ENCODE results near the gene TMEM9B.
A peak's percentile ranks its signal among the peaks of the same experiment; 100 is the strongest.

The TMEM9B gene

DNA sequence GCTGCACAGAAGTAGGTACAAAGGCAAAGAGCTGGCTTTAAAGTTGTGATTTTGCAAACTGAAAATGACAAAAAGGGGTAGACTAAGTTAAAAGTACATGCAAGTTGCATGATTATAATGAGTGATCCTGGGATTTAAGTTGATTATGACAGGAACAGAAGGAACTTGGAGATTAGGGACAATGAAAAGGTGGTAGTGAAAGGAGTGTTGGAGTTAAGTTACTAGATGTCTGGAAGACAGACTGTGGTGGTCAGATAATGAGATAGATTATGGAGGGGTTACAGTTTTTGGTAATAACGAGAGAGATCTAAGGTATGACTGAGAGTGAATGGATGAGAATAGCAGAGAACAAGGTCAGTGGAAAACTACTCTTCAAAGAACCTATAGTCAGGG lies 7.7 kb upstream of the TMEM9B start:
- no peak for DNase-seq (ENCODE audit: low read depth)
- no peak overlapping the region for H3K4me3 ChIP-seq (ENCODE audit: low read depth, low read length)
- TF ChIP-seq, protein P1, sequence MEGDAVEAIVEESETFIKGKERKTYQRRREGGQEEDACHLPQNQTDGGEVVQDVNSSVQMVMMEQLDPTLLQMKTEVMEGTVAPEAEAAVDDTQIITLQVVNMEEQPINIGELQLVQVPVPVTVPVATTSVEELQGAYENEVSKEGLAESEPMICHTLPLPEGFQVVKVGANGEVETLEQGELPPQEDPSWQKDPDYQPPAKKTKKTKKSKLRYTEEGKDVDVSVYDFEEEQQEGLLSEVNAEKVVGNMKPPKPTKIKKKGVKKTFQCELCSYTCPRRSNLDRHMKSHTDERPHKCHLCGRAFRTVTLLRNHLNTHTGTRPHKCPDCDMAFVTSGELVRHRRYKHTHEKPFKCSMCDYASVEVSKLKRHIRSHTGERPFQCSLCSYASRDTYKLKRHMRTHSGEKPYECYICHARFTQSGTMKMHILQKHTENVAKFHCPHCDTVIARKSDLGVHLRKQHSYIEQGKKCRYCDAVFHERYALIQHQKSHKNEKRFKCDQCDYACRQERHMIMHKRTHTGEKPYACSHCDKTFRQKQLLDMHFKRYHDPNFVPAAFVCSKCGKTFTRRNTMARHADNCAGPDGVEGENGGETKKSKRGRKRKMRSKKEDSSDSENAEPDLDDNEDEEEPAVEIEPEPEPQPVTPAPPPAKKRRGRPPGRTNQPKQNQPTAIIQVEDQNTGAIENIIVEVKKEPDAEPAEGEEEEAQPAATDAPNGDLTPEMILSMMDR (conservative IDR thresholded peaks at IDR 0.05; ENCODE audit: low read depth, low read length): no peak

DNA sequence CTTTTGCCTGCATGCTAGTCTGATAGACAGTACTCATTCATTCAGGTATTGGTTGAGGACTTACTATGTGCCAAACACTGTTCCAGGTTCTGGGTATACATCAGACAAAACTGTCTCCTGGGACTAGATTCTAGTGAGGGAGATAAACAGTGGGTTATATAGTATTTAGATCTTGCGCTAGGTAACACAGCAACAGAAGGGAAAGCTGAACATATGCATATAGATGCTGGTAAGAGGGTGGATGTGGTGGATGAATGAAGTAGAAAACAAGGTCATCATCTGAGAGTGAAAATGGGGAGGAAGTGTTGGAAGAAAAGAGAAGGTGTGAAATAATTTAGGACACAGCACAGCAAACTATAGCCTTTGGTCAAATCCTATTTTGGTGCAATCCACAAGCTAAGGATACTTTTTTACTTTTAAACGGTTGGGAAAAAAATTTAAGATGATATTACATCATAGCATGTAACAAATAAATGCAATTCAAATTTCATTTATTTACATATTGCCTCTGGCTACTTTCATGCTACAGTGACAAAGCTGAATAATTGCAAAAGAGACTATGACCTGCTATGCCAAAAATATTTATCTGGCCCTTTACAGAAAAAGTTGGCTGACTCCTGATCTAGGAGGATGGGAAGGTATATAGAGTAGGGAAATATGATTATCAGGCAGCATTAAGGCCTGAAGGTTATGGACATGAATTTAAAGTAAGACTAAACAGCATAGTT lies 7.1 kb upstream of the TMEM9B start:
- no peak for DNase-seq (ENCODE audit: low read depth)
- no peak overlapping the region for H3K4me3 ChIP-seq (ENCODE audit: low read depth, low read length)
- TF ChIP-seq, protein P1 (conservative IDR thresholded peaks at IDR 0.05; ENCODE audit: low read depth, low read length): no peak

DNA sequence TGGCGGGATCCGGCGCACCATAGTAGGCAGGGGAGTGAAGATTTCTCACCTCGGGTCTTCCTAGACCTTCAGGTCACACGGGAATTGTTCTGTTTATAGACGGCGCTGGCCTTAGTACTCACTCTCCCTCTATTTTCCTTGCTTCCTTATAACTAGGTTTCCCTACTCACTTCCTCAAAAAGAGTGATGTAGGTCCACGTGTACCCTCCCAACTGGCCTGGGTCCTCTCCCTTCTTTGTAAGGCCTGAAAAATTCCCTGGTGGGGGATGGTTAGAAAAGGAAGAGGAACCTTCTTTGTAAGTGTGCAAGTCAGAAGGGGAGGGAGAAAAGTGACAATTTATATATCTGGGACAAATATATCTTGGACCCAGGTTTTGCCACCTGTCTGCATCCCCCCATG lies 2.9 kb upstream of the TMEM9B start:
- no peak overlapping the region for H3K4me3 ChIP-seq (ENCODE audit: low read depth, low read length)
- DNase-seq (ENCODE audit: low read depth): no peak
- TF ChIP-seq, protein P1 (conservative IDR thresholded peaks at IDR 0.05; ENCODE audit: low read depth, low read length): no peak

DNA sequence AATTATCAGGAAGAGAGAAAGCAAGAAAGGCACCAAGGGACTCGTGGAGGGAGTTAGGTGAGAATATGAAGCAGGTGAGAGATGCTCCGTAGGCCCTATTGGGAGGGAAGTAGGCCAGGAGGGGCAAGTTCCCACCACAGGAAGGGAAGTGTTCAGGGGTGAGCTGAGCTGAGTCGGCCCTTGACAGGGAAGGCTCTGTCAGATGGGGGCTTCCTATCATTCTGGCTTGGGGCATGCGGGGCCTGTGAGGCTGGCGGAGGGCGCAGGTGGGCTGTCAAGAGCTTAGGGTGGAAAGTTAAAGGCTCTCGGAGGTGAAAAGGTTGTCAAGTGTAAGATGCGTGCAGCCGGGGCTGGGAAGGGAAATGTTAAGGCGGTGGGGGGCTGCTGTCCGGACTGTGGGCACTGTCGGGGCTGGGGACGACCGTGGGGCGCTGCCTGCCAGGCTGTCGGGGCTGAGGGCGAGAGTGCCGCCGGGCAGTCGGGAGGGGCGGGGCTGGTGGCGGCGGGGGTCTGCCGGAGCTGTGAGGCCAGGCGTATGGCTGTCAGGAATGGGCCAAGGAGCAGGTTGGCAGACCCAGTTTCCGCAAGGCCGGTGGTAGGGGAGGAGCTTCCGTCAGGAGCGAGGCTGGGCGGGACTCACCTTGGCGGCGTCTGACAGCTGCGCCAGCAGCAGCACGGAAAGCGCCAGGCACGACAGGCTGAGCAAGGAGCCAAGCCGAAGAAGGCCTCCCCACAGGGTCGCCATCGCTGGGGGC lies 496 bp downstream of the TMEM9B start:
- DNase-seq (ENCODE audit: low read depth): peak; percentile 65
- TF ChIP-seq, protein P1 (conservative IDR thresholded peaks at IDR 0.05; ENCODE audit: low read depth, low read length): no peak
- H3K4me3 ChIP-seq (ENCODE audit: low read depth, low read length): peak overlapping the region; percentile 94

DNA sequence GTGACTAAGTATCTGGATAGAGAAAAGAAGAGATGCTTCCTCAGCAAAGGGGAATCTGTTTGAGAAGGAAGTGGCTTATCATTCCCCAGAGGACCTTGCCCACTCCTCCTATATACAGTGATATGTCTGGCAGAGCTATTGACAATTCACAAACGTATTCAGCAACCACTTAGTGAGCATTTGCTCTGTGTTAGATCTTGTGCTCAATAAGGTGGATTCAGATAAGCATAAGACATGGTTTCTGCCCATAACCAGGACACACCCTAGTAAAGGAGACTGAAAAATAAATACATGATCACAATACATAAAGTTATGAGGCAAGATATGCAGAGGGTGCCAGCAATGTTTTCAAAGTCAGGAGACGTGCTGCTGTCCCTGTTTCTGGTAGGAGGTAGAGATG lies 1.4 kb downstream of the TMEM9B start:
- peak overlapping the region; percentile 94 for H3K4me3 ChIP-seq (ENCODE audit: low read depth, low read length)
- no peak for DNase-seq (ENCODE audit: low read depth)
- TF ChIP-seq, protein P1 (conservative IDR thresholded peaks at IDR 0.05; ENCODE audit: low read depth, low read length): no peak

DNA sequence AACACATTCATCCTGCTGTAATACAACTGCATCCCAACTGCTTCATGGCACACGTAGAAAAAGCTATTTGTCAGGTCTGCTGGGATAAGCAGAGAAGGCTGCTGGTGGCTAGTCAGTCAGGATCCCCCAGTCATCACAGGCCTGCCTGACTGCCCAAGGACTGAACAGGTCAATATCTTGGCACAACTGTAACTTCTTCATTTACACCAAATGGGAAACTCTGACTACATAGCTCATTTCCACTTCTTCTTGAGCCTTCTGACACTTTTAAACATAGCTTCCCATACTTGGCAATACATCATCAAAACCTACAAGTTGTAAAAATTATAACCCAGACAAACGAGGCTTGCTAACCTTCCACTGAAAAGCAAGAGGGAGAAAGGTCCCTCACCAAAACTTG lies 2.8 kb downstream of the TMEM9B start:
- DNase-seq (ENCODE audit: low read depth): no peak
- no peak overlapping the region for H3K4me3 ChIP-seq (ENCODE audit: low read depth, low read length)
- TF ChIP-seq, protein P1 (conservative IDR thresholded peaks at IDR 0.05; ENCODE audit: low read depth, low read length): no peak
